Small intestine (tissue), 7 donors: ENCODE data around the gene ABL2. TPM values are rescaled to one million over a fixed set of nuclear protein-coding genes. Genes with fewer than 3 reads are reported as not detected.
A peak's percentile ranks its signal among the peaks of the same experiment; 100 is the strongest.

Experiments
- DNase-seq, 2 donors: peaks; one replicate each; pipeline versions ENCODE4 v3.0.0 to v3.0.0-alpha.2; 2013
- FAIRE-seq: peaks from 2 replicates; lab custom pipeline; 2012; peaks lifted over from hg19 to GRCh38; lab: Jason Lieb, UNC
- H3K27ac ChIP-seq, 3 donors: one replicate each; pipeline ENCODE4 v1.5.1; 2013; ENCODE audit warnings: low read length in 2 of 3, mild to moderate bottlenecking in 2 of 3, control low read depth in 1 of 3, inconsistent platforms in 1 of 3, low read depth in 1 of 3, moderate library complexity in 1 of 3
- H3K27me3 ChIP-seq, 3 donors: one replicate each; pipeline ENCODE4 v1.6.1; 2013; ENCODE audit warnings: low read length in 3 of 3, inconsistent platforms in 1 of 3; ENCODE audit not compliant: control insufficient read depth in 3 of 3, insufficient read depth in 3 of 3
- H3K36me3 ChIP-seq, 3 donors: one replicate each; pipeline ENCODE4 v1.6.1; 2013; ENCODE audit warnings: low read length in 3 of 3, inconsistent platforms in 1 of 3, low read depth in 1 of 3, mild to moderate bottlenecking in 1 of 3, moderate library complexity in 1 of 3; ENCODE audit not compliant: control insufficient read depth in 3 of 3, insufficient read depth in 2 of 3
- H3K4me1 ChIP-seq, 3 donors: one replicate each; pipeline ENCODE4 v1.6.1; 2013; ENCODE audit warnings: low read length in 2 of 3, inconsistent platforms in 1 of 3, low read depth in 1 of 3, mild to moderate bottlenecking in 1 of 3, moderate library complexity in 1 of 3; ENCODE audit not compliant: control insufficient read depth in 3 of 3, insufficient read depth in 2 of 3
- H3K4me3 ChIP-seq, 3 donors: one replicate each; pipeline ENCODE4 v1.5.1; 2013; ENCODE audit warnings: low read length in 3 of 3, control low read depth in 1 of 3, inconsistent platforms in 1 of 3, low read depth in 1 of 3, mild to moderate bottlenecking in 1 of 3, moderate library complexity in 1 of 3
- H3K9me3 ChIP-seq, 2 donors: one replicate each; pipeline ENCODE4 v1.6.1; 2013; ENCODE audit warnings: low read depth in 1 of 2, low read length in 1 of 2; ENCODE audit not compliant: control insufficient read depth in 2 of 2, insufficient read depth in 1 of 2
- WGBS, 3 donors: extraction: QIAGEN DNeasy Blood & Tissue Kit; methylation state at CpG; one replicate each; pipeline ENCODE4 v1.1.7; 2013; 5-methylcytosine and 5-hydroxymethylcytosine counted together
- polyA plus RNA-seq, 4 donors: library from polyadenylated mRNA; stranded (reverse) in 3 of 4; unstranded in 1 of 4; fragments of 200-250 nt in 3 of 4; fragments of 120-200 nt in 1 of 4; gene quantifications; one replicate each; pipeline versions ENCODE4 v1.2.1 to v1.2.3, GENCODE V29; 2013
- donor health status: healthy with polysubstance abuse.
- donor health status: control.
- donor health status: control.
- donor health status: Bipolar disorder and iron deficiency.
- donor health status: healthy.

The ABL2 gene
- polyA plus RNA-seq, 4 donors: 1.6 to 8.1 (median 3.0) TPM

DNA sequence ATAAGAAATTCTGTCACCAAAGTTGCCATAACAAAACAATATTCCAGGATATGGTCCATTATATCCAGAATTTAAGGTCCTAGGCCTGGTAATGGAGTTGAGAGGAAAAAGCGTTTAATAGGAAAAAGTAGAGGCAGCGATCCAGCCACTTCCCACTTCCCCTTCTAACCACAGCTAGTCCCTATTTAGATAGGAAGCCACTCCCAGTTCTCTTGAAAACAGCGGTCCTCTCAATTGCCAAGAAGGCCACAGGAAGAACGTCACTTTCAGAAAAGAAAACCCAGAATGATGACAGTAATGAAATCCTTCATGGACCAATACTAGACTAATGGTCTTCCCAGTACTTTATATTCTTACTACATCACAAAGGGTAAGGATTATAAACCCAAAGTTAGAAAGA is 38.6 kb downstream of the ABL2 start:
- Histone ChIP-seq H3K36me3 (peaks cover 0 to 3% (median 0%) of the 10 kb centered on the region in 3 donors), H3K27ac (no peak overlapping the region), H3K4me1 (peaks cover 0 to 3% (median 0%) of the 10 kb centered on the region in 3 donors), H3K4me3 (no peak overlapping the region), H3K27me3 (no peaks in the 10 kb centered on the region), H3K9me3 (no peaks in the 10 kb centered on the region)
- DNase-seq (no peak), FAIRE-seq (no peak)
- WGBS, 3 donors: 52 to 89% (median 79%) methylated on average over 4 of the region's 4 CpGs

- Histone ChIP-seq H3K4me1 (peaks cover 0 to 3% (median 0%) of the 10 kb centered on the region in 3 donors), H3K36me3 (peaks cover 0 to 3% (median 1%) of the 10 kb centered on the region in 3 donors), H3K4me3 (no peak overlapping the region), H3K27me3 (no peaks in the 10 kb centered on the region), H3K9me3 (no peaks in the 10 kb centered on the region), H3K27ac (no peak overlapping the region)
- WGBS, 3 donors: 88 to 93% (median 89%) methylated on average over 8 of the region's 8 CpGs
- no peak for FAIRE-seq
- DNase-seq: peak; percentile 43 to 49
Observed at GRCh38 chr1:179187735-179188471, 41.6 kb downstream of the ABL2 start.

DNA sequence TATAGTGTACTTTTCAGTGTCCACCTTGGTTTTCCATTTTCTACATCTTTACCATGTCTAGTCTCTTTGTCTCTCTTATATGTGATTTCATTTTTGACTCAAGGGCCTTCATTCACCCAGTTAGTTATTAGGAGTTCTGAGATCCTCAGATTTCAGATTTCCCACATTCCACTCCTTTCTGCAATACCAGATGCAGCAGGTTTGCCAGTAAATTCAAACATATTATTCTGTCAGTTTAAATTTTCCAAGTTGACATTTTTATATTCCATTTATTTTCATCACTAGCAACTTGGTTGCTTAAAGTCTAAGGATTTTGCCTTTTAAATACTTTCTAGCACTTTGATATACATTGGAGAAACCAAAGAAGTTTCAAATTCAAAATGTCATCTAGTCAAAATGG is 42.4 kb downstream of the ABL2 start:
- no peak for FAIRE-seq
- H3K27me3 ChIP-seq: no peaks in the 10 kb centered on the region
- DNase-seq: no peak
- no peak overlapping the region for H3K4me3 ChIP-seq
- peaks cover 0 to 3% (median 0%) of the 10 kb centered on the region in 3 donors for H3K4me1 ChIP-seq
- H3K9me3 ChIP-seq: no peaks in the 10 kb centered on the region
- H3K36me3 ChIP-seq: peaks cover 0 to 3% (median 1%) of the 10 kb centered on the region in 3 donors
- H3K27ac ChIP-seq: no peak overlapping the region

GRCh38 chr1:179184403-179184802 is 45.1 kb downstream of the ABL2 start:
- no peaks in the 10 kb centered on the region for H3K27me3 ChIP-seq
- H3K36me3 ChIP-seq: peaks cover 0 to 3% (median 1%) of the 10 kb centered on the region in 3 donors
- H3K4me3 ChIP-seq: no peak overlapping the region
- no peak for FAIRE-seq
- peaks cover 0 to 3% (median 0%) of the 10 kb centered on the region in 3 donors for H3K4me1 ChIP-seq
- H3K9me3 ChIP-seq: no peaks in the 10 kb centered on the region
- no peak for DNase-seq
- H3K27ac ChIP-seq: no peak overlapping the region
- WGBS, 3 donors: 93 to 100% (median 95%) methylated on average over 1 of the region's 1 CpG

GRCh38 chr1:179183857-179184256 is 45.6 kb downstream of the ABL2 start:
- H3K4me3 ChIP-seq: no peak overlapping the region
- no peaks in the 10 kb centered on the region for H3K27me3 ChIP-seq
- WGBS, 3 donors: 85 to 94% (median 88%) methylated on average over 5 of the region's 5 CpGs
- H3K9me3 ChIP-seq: no peaks in the 10 kb centered on the region
- FAIRE-seq (no peak), DNase-seq (no peak)
- peaks cover 0 to 3% (median 0%) of the 10 kb centered on the region in 3 donors for H3K4me1 ChIP-seq
- H3K27ac ChIP-seq: no peak overlapping the region
- peaks cover 0 to 3% (median 1%) of the 10 kb centered on the region in 3 donors for H3K36me3 ChIP-seq

DNA sequence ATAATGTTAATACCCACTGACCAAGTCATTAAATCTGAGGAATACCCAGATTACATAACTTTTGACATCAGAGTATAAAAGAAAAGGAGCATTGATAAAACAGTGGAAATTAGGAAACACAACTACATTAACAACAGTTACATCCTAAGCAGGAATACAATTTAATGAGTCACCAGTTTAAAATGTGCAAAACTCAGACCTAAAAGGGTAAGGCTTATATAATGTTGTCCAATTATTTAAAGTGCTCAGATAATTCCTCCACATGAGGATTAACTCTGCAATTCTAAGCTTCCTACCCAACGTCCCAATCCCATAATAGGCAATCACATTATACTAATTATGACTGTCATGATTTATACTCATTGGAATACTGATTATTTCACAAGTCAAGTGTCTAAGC is 50.5 kb downstream of the ABL2 start:
- WGBS, 3 donors: 53 to 81% (median 57%) methylated on average over 1 of the region's 1 CpG
- DNase-seq (no peak), FAIRE-seq (no peak)
- no peaks in the 10 kb centered on the region for H3K4me1 ChIP-seq
- H3K27me3 ChIP-seq: no peaks in the 10 kb centered on the region
- H3K27ac ChIP-seq: no peak overlapping the region
- H3K4me3 ChIP-seq: no peak overlapping the region
- peaks cover 0 to 1% (median 0%) of the 10 kb centered on the region in 3 donors for H3K36me3 ChIP-seq
- H3K9me3 ChIP-seq: no peaks in the 10 kb centered on the region

DNA sequence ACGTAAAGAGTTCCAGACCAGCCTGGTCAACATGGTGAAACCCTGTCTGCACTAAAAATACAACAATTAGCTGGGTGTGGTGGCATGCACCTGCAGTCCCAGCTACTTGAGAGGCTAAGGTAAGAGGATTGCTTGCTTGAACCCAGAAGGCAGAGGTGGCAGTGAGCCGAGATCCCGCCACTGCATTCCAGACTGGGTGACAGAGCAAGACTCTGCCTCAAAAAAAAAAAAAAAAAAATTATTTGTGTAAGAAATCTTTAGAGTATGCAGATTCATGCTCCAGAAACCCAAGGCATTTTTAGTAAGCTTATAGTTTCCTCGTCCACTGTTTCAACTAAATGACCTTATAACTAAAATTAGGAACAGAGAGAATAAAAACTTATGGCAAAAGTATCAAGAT is 51.3 kb downstream of the ABL2 start:
- no peaks in the 10 kb centered on the region for H3K4me1 ChIP-seq
- no peak overlapping the region for H3K4me3 ChIP-seq
- no peak for FAIRE-seq
- no peak overlapping the region for H3K27ac ChIP-seq
- no peaks in the 10 kb centered on the region for H3K27me3 ChIP-seq
- H3K36me3 ChIP-seq: no peaks in the 10 kb centered on the region
- WGBS, 3 donors: 89 to 94% (median 94%) methylated on average over 4 of the region's 4 CpGs
- H3K9me3 ChIP-seq: no peaks in the 10 kb centered on the region
- DNase-seq: no peak

DNA sequence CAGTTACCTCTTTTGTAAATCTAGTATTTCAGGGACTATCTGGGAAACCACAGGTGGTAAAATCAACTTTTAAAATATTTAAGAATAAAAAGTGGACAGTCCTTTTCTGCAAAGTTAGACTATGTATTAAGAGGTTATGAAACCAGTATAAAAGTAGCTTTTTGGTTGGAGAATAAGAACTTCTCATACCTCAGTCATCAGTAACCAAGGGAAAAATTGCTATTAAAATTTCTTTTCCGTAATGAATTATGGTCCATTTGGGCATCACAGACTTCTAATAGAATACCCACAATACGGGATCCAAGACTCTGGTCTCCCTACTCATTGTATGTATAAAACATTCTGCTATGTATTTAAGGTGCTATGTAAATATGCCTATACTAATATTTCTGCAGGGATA is 51.9 kb downstream of the ABL2 start:
- Histone ChIP-seq H3K4me1 (no peaks in the 10 kb centered on the region), H3K36me3 (peaks cover 0 to 3% (median 0%) of the 10 kb centered on the region in 3 donors), H3K27ac (no peak overlapping the region), H3K4me3 (no peak overlapping the region), H3K9me3 (no peaks in the 10 kb centered on the region), H3K27me3 (no peaks in the 10 kb centered on the region)
- WGBS, 3 donors: 95 to 99% (median 96%) methylated on average over 2 of the region's 2 CpGs
- FAIRE-seq (no peak), DNase-seq (no peak)
